ENCODE data around the gene INO80.

INO80 gene

DNA sequence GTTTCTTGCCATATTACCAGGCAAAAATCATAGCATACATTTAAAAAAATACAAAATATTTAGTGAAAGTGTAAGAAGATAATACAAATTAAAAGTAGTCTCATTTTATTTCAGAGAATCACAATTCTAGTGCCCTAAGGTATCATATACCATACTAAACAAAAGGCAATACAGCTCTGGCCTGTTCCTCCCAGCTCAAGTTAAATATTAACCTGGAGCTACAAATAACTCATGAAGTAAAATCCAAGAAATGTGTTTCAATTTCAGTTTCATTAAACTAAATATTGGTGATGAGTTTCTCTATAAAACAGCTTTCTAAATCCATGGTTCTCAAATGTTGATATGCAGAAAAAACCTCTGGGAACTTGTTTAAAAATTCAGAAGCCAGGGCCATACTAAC is 67.7 kb downstream of the INO80 start:
- DNase-seq (ENCODE audit: insufficient read length, low spot score) (no peak), FAIRE-seq (no peak)

- no peak for DNase-seq (ENCODE audit: insufficient read length, low spot score)
- no peak for FAIRE-seq
These were observed 68.6 kb downstream of the INO80 start for GRCh38 chr15:41047474-41047873.

- DNase-seq (ENCODE audit: insufficient read length, low spot score) (no peak), FAIRE-seq (no peak)
These were observed 72.7 kb downstream of the INO80 start for GRCh38 chr15:41043276-41043951.

GRCh38 chr15:41042851-41043250 is 73.2 kb downstream of the INO80 start:
- DNase-seq (ENCODE audit: insufficient read length, low spot score) (no peak), FAIRE-seq (no peak)

GRCh38 chr15:41039121-41039520 is 77.0 kb downstream of the INO80 start:
- DNase-seq (ENCODE audit: insufficient read length, low spot score) = no peak
- no peak for FAIRE-seq

- no peak for DNase-seq (ENCODE audit: insufficient read length, low spot score)
- no peak for FAIRE-seq
These were observed 84.1 kb downstream of the INO80 start for GRCh38 chr15:41032079-41032328.

- no peak for FAIRE-seq
- no peak for DNase-seq (ENCODE audit: insufficient read length, low spot score)
These were observed 84.6 kb downstream of the INO80 start for GRCh38 chr15:41031232-41032078.

DNA sequence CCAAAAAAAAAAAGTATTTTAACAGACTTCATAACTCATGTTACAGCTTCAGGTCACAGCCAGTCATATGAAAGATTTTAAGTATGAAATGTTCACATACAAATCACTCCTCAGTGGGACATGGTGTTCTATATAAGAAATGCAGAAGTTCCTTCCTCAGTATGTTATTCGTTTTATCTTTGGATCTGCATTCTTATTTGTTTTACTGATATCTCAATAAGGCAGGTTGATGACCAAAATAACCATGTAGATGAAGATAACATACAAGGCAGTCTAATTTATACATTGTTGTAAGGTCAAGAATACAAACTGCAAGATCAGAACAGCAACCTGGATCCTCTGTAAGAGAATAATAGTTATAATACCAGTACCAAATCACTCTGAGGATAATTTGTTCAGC is 87.2 kb downstream of the INO80 start:
- DNase-seq (ENCODE audit: insufficient read length, low spot score) (no peak), FAIRE-seq (no peak)

DNA sequence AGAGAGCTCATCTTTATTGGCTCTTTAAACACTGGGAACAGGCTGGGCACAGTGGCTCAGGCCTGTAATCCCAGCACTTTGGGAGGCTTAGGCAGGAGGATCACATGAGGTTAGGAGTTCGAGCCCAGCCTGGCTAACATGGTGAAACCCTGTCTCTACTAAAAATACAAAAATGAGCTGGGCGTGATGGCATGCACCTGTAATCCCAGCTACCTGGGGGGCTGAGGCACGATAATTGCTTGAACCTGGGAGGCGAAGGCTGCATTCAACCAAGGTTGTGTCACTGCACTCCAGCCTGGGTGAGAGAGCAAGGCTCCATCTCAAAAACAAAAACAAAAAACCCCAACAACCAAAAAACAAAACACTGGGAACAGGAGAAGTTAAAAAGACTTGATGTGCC is 90.7 kb downstream of the INO80 start:
- FAIRE-seq = no peak

DNA sequence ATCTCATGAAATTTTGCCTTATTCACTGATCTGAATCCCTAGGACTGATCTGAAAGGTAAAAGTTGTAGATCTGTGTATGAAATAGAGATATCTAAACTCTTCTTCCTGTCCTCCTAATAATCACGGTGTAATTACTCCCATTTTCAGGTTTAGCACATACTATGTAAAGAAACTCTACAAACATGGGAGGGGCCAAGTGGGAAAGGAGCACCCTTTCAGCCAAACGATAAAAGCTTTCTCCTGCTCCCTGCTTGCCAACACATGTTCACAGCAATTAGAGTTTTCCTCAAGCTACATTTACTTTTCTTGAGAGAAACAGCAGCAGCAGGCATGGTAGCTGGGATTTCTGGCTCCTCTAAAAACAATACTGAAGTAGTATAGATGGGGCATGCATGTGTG is 91.2 kb downstream of the INO80 start:
- FAIRE-seq = no peak

More for the DNA sequence above, 90.7 kb downstream of the INO80 start:
- no peak for DNase-seq (ENCODE audit: insufficient read length, low spot score)

DNA sequence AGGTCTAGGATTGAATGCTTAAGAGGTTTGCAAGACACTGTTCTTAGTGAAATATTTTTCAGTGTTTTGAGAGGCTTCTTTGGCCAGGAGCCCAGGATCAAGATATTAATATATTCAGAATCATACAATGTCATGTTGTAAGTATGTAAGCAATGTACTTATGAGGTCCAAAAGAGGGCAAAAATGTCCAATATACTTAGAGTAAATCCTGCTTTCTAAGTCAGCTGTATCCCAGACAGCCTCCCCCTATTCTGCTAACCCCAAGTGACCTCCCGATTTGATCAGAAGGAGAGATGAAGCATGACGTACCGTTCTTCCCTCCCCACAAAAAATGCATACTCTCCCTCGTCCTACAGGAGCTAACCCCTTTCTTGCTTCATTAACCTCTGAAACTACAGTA is 91.9 kb downstream of the INO80 start:
- no peak for DNase-seq (ENCODE audit: insufficient read length, low spot score)

More for the DNA sequence above, 91.2 kb downstream of the INO80 start:
- no peak for DNase-seq (ENCODE audit: insufficient read length, low spot score)

DNA sequence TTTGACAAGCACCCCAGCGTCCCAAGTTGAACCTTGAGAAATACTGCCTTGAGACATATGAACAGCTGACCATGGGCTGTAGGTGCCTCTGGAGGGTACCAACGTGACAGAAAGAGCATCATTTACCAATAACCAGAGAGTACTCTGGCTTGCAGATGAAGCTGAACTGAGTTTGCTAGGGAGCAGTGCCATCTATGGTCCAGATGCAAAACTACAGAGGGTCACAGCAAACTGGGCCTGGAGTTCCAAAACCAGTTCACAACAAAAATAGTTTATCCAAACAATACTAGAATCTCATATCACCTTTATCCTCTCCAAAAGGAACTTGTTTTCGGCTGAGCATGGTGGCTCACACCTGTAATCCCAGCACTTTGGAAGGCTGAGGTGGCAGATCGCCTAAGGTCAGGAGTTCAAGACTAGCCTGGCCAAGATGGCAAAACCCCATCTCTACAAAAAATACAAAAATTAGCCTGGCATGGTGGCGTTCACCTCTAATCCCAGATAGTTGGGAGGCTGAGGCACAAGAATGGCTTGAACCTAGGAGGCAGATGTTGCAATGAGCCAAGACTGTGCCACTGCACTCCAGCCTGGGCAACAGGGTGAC is 93.5 kb downstream of the INO80 start:
- peak; percentile 62 for DNase-seq (ENCODE audit: insufficient read length, low spot score)
- FAIRE-seq = no peak

More for the DNA sequence above, 91.9 kb downstream of the INO80 start:
- no peak for FAIRE-seq

GRCh38 chr15:41020829-41021228 is 95.3 kb downstream of the INO80 start:
- DNase-seq (ENCODE audit: insufficient read length, low spot score) (no peak), FAIRE-seq (no peak)

GRCh38 chr15:41020311-41020710 is 95.8 kb downstream of the INO80 start:
- FAIRE-seq (no peak), DNase-seq (ENCODE audit: insufficient read length, low spot score) (no peak)

DNA sequence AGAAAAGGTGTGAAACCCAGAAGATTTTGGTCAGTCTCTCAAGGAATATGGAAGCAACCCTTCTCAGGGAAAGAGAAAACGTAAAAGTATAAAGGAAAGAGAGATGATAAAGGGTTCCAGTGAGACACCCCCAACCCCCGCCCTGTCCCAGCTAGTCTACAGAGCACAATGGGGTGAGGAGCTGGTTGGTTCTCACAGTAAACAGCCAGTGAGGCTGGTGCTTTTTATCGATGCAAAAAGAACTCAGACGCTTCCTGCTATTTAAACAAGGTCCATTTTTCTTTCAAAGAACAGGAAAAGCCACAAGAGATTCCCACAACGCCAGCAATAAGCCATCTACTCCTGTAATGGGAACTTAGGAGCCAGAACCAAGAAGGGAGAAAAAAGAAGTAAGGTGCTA is 96.9 kb downstream of the INO80 start:
- no peak for DNase-seq (ENCODE audit: insufficient read length, low spot score)
- FAIRE-seq = no peak

DNA sequence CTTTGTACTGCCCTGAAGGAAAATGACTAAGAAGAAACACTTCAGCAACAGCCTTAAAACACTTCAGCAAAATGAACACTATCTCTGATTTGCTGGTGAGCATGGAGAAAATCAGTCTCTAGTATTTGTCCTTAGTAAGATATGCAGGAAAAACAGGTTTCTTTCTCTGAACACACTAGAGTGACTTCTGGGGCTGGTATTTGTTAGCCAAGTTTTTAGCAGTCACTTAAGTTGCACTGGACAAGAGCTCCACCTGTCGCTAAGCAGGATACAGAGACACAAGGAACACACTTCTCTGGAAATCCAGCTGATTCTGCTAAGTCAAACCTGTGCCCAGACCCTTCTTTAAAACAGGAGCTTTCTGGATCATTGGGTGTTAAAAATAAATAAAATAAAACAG is 97.5 kb downstream of the INO80 start:
- DNase-seq (ENCODE audit: insufficient read length, low spot score) (no peak), FAIRE-seq (no peak)

DNA sequence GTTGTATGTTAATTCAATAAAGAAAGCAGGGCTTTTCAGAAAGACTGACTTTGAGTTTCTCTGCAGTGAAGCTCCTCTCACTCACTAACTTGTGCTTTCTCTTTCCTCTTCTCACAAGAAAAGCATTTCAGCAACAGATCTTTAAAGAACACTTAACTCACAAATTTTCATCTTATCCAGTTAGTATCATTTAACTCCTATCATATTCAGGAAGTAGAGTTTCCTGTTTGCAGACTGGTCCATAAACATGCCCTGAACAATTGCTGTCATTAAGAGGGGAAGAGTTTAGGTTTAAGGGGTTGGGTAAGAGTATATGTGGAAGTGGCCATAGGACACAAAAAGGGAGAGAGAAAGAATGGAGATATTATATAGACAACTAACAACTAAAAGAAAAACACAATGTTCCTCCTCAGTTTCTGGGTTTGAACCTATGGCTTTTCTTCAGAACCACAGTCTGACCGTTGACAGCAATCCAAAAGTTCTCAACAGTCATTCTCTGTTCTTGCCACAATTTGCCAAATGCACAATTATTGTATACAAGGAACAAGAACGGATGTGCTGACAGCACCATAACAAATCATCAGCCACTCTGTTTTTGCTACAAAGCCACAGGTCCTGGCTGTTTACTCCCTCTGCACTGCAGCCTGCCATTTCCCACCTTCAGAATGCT is 98.9 kb downstream of the INO80 start:
- DNase-seq (ENCODE audit: insufficient read length, low spot score) (no peak), FAIRE-seq (no peak)

- FAIRE-seq (no peak), DNase-seq (ENCODE audit: insufficient read length, low spot score) (no peak)
These were observed 102.2 kb downstream of the INO80 start for GRCh38 chr15:41013691-41014414.

DNA sequence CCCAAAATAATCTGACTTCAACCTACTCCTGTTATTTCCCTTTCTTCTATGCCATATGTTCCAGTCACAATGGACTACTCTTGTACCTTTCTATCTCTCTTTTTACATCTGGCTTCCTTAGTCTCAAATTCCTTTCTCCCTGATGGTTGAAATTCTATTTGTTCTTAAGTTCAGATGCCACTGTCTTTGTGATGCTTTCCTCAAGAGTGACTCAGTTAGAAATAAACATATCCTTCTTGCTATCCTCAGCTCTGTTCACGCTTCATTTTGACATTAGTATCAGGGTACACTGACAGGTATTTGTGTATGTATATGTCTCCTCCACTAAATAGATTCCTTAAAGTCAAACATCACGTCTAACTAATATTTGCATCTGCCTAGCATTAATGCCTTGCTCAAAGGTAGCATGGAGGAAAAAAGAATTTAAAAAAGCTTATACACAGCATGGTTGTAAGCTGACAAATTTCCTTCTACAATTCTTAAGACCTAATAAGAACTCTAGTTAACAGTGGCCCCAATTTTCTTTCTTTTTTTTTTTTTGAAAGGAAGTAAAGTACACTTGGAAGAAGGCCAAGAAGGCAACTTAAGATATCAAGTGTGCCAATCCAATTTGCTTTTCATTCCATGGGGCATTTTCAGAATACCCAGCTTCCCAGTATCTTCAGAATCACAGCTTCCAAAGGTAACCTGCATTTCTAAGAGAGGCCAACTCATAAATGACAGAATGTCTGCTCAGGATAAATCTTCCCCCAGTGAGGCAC is 104.8 kb downstream of the INO80 start:
- FAIRE-seq = no peak
- no peak for DNase-seq (ENCODE audit: insufficient read length, low spot score)

DNA sequence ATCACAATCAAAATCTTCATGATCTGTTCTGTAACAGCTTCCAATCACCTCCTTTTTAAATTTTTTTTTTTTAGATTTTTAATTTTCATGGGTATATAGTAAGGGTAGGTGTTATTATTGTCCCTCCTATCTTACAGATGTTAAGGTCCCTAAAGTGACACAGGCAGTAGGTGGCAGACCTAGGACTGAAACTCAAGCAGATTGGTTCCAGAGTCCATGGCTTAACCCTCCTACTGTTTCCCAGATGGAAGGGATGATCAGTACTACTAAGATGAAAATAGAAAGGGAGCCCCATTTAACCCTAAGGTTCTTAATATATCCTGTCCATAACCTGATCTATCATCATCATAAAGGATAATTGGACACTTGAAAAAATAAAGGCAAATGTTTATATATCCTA is 105.7 kb downstream of the INO80 start:
- DNase-seq (ENCODE audit: insufficient read length, low spot score) (no peak), FAIRE-seq (no peak)

Data from HTR-8/SVneo (cell line).